SU-DHL-6 (cell line): ENCODE measurements around the gene RLF.

Source experiments
- H2AFZ ChIP-seq: fragments of 200-600 bp; sonication (generic); 2 replicates; pipeline ENCODE4 v1.6.1; 2014; ENCODE audit warnings: low read depth, mild to moderate bottlenecking, moderate library complexity, mixed read lengths, antibody characterized with exemption, low read length; ENCODE audit not compliant: severe bottlenecking
- H3F3A ChIP-seq: fragments of 200-600 bp; shearing (Covaris generic); 2 replicates; pipeline ENCODE4 v1.6.0; 2016; ENCODE audit warnings: antibody characterized with exemption, mild to moderate bottlenecking; ENCODE audit not compliant: insufficient read depth
- H3K27ac ChIP-seq: fragments of 200-600 bp; sonication (generic); 2 replicates; pipeline ENCODE4 v1.5.1; 2016; ENCODE audit warnings: low read depth, mild to moderate bottlenecking, low read length, moderate library complexity, mixed read lengths
- H3K27me3 ChIP-seq: fragments of 200-600 bp; sonication (generic), shearing (Covaris generic); 2 replicates; pipeline ENCODE4 v1.6.0; 2014; ENCODE audit warnings: mild to moderate bottlenecking, low read length
- H3K36me3 ChIP-seq: fragments of 200-600 bp; sonication (generic); 2 replicates; pipeline ENCODE4 v1.6.1; 2014; ENCODE audit warnings: mild to moderate bottlenecking, low read length, mixed read lengths
- H3K4me2 ChIP-seq: fragments of 300-600, 200-600 bp; shearing (Covaris generic), sonication (generic); 2 replicates; pipeline ENCODE4 v1.6.0; 2014; ENCODE audit warnings: low read length, low read depth, mild to moderate bottlenecking; ENCODE audit not compliant: poor library complexity, severe bottlenecking
- H3K4me3 ChIP-seq: fragments of 200-600 bp; sonication (generic); 2 replicates; pipeline ENCODE4 v1.5.1; 2014; ENCODE audit warnings: antibody characterized with exemption, low read length, mild to moderate bottlenecking, mixed read lengths; ENCODE audit not compliant: insufficient read depth, poor library complexity, severe bottlenecking
- H3K79me2 ChIP-seq: fragments of 200-600 bp; sonication (generic); 2 replicates; pipeline ENCODE4 v1.6.1; 2014; ENCODE audit warnings: mild to moderate bottlenecking, low read length, moderate library complexity; ENCODE audit not compliant: insufficient read depth
- H3K9ac ChIP-seq: fragments of 200-600 bp; sonication (generic); 2 replicates; pipeline ENCODE4 v1.7.0; 2014; ENCODE audit warnings: mild to moderate bottlenecking, low read length
- H3K9me2 ChIP-seq: fragments of 200-600 bp; sonication (generic); replicated peaks from 2 replicates; pipeline ENCODE4 v1.6.1; 2014; ENCODE audit warnings: low read length; ENCODE audit not compliant: insufficient read depth
- H3K9me3 ChIP-seq: fragments of 200-600 bp; sonication (generic); 2 replicates; pipeline ENCODE4 v1.6.1; 2014; ENCODE audit warnings: low read length, mixed read lengths; ENCODE audit not compliant: insufficient read depth
- H4K20me1 ChIP-seq: fragments of 200-600 bp; sonication (generic); 2 replicates; pipeline ENCODE4 v1.6.1; 2014; ENCODE audit warnings: low read depth, mild to moderate bottlenecking, antibody characterized with exemption, low read length, moderate library complexity, mixed read lengths
- EZH2phosphoT487 ChIP-seq: fragments of 200-600 bp; sonication (generic), shearing (Covaris generic); conservative IDR thresholded peaks from 2 replicates; pipeline ENCODE4 v1.6.1; 2018; ENCODE audit warnings: mild to moderate bottlenecking, antibody characterized with exemption, low read length, moderate library complexity, mixed read lengths
- TF ChIP-seq, protein P1 (sequence below): fragments of 200-600 bp; sonication (generic); IDR thresholded peaks from one replicate; pipeline ENCODE4 v1.5.1; 2017; ENCODE audit warnings: antibody characterized with exemption, mild to moderate bottlenecking, low read length, moderate library complexity; ENCODE audit not compliant: insufficient read depth, poor library complexity, severe bottlenecking

The RLF gene

GRCh38 chr1:40226192-40226591 is 65.0 kb downstream of the RLF start:
- H3K27me3 ChIP-seq, result no peaks in the 10 kb centered on the region
- peaks cover 16% of the 10 kb centered on the region; the same call in 1 of the 2 replicates for H3K36me3 ChIP-seq
- H3K9me2 ChIP-seq, result no peaks in the 10 kb centered on the region
- H3K79me2 ChIP-seq, result no peaks in the 10 kb centered on the region
- H3K4me3 ChIP-seq, result no peak overlapping the region
- no peak overlapping the region for H3K27ac ChIP-seq
- no peak for TF ChIP-seq EZH2phosphoT487
- TF ChIP-seq, protein P1, sequence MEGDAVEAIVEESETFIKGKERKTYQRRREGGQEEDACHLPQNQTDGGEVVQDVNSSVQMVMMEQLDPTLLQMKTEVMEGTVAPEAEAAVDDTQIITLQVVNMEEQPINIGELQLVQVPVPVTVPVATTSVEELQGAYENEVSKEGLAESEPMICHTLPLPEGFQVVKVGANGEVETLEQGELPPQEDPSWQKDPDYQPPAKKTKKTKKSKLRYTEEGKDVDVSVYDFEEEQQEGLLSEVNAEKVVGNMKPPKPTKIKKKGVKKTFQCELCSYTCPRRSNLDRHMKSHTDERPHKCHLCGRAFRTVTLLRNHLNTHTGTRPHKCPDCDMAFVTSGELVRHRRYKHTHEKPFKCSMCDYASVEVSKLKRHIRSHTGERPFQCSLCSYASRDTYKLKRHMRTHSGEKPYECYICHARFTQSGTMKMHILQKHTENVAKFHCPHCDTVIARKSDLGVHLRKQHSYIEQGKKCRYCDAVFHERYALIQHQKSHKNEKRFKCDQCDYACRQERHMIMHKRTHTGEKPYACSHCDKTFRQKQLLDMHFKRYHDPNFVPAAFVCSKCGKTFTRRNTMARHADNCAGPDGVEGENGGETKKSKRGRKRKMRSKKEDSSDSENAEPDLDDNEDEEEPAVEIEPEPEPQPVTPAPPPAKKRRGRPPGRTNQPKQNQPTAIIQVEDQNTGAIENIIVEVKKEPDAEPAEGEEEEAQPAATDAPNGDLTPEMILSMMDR, result no peak
- no peaks in the 10 kb centered on the region for H3K9me3 ChIP-seq
- H2AFZ ChIP-seq, result no peak overlapping the region
- no peak overlapping the region for H3K9ac ChIP-seq
- no peaks in the 10 kb centered on the region for H4K20me1 ChIP-seq
- H3F3A ChIP-seq, result peaks cover 15% of the 10 kb centered on the region
- no peak overlapping the region for H3K4me2 ChIP-seq

DNA sequence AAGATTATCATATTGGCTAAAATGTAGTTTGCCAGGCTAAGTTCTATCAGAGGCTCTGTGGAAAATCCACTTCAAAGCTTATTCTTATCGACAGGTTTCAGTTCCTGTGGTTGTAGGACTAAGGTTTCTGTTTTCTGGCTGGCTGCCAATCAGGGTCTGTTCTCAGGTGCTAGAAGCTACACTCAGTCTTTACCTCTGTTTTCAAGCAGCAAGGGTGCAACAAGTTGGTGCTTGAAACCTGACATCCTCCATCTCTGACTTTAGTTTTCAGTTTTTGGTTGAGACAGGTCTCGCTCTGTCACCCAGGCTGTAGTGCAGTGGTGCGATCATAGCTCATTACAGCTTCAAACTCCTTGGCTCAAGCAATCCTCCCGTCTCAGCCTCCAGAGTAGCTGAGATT is 71.3 kb downstream of the RLF start:
- H3K9me3 ChIP-seq, result no peaks in the 10 kb centered on the region
- TF ChIP-seq, protein P1, result no peak
- no peak for TF ChIP-seq EZH2phosphoT487
- peaks cover 6% of the 10 kb centered on the region; the same call in 1 of the 2 replicates for H3F3A ChIP-seq
- H3K4me3 ChIP-seq, result no peak overlapping the region
- H3K27me3 ChIP-seq, result no peaks in the 10 kb centered on the region
- H3K9me2 ChIP-seq, result no peaks in the 10 kb centered on the region
- no peaks in the 10 kb centered on the region for H3K79me2 ChIP-seq
- H2AFZ ChIP-seq, result no peak overlapping the region
- H3K27ac ChIP-seq, result peak overlapping the region; percentile 35
- no peaks in the 10 kb centered on the region for H4K20me1 ChIP-seq
- H3K4me2 ChIP-seq, result no peak overlapping the region
- H3K9ac ChIP-seq, result no peak overlapping the region
- H3K36me3 ChIP-seq, result peaks cover 34% of the 10 kb centered on the region

DNA sequence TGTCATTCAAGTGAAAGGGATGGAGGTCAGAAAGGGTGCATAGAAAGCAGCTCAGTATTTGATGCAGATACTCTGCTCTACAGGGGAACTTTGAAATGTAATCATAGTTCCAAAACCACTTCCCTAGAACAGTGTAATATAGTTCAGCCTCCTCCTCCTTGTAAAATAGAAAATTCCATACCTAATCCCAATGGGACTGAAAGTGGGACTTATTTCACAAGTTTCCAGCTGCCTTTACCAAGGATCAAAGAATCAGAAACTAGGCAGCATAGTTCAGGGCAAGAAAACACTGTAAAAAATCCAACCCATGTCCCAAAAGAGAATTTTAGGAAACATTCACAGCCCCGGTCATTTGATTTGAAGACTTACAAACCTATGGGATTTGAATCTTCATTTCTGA is 78.4 kb downstream of the RLF start:
- no peaks in the 10 kb centered on the region for H3K9me3 ChIP-seq
- H3K9me2 ChIP-seq, result no peaks in the 10 kb centered on the region
- H3K4me3 ChIP-seq, result no peak overlapping the region
- peaks cover 27% of the 10 kb centered on the region for H3K36me3 ChIP-seq
- H4K20me1 ChIP-seq, result no peaks in the 10 kb centered on the region
- peaks cover 27% of the 10 kb centered on the region; the same call in 1 of the 2 replicates for H3F3A ChIP-seq
- H3K27me3 ChIP-seq, result no peaks in the 10 kb centered on the region
- H2AFZ ChIP-seq, result no peak overlapping the region
- H3K79me2 ChIP-seq, result no peaks in the 10 kb centered on the region
- no peak overlapping the region for H3K9ac ChIP-seq
- no peak overlapping the region for H3K27ac ChIP-seq
- H3K4me2 ChIP-seq, result no peak overlapping the region
- TF ChIP-seq, protein P1, result no peak
- TF ChIP-seq EZH2phosphoT487, result no peak
